IPS-15b (cell line): ENCODE results near the gene BBS2.
A peak's percentile ranks its signal among the peaks of the same experiment; 100 is the strongest.

Experiments
- H3K27me3 ChIP-seq: one replicate; pipeline ENCODE4 v1.6.1; 2013; ENCODE audit warnings: low read length; ENCODE audit not compliant: control insufficient read depth, insufficient read depth
- H3K36me3 ChIP-seq: one replicate; pipeline ENCODE4 v1.6.1; 2013; ENCODE audit warnings: low read length; ENCODE audit not compliant: control insufficient read depth, insufficient read depth
- H3K4me1 ChIP-seq: one replicate; pipeline ENCODE4 v1.6.1; 2013; ENCODE audit warnings: mild to moderate bottlenecking, low read length; ENCODE audit not compliant: control insufficient read depth, insufficient read depth
- H3K4me3 ChIP-seq: one replicate; pipeline ENCODE4 v1.5.1; 2013; ENCODE audit warnings: low read depth, low read length
- H3K9ac ChIP-seq: one replicate; pipeline ENCODE4 v1.6.1; 2013; ENCODE audit warnings: low read depth, mild to moderate bottlenecking, low read length
- H3K9me3 ChIP-seq: one replicate; pipeline ENCODE4 v1.6.1; 2013; ENCODE audit warnings: mild to moderate bottlenecking, low read length; ENCODE audit not compliant: control insufficient read depth, insufficient read depth

The BBS2 gene

DNA sequence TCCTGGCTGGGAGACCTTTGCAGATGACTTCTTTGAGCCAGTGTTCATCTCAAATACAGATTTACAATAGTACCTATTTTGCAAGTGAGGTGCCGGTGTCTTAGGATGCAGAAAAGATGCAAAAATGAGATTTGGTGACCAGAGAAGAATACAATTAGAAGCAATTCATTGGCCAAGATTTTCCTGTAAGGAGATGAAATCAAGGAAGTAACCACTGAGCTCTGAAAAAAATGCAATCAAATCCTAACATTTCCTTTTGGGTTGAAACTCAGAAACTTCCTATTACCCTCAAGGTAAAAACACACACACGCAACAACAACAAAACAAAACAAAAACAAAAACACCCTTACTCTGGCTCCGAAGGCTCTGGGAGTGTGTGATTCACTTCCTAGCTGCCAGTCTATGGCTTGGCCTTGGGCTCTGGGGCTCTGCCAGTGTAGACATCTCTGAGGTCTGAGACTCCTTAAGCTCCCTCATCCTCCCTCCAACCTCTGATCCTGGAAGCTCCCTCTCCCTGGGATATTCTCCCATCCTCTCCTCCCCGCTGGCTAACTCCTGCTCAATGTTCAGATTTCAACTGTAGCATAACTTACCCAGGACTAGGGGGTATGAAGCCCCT, 28.2 kb upstream of the BBS2 start:
- Histone ChIP-seq H3K27me3 (no peaks in the 10 kb centered on the region), H3K4me1 (peaks cover 12% of the 10 kb centered on the region), H3K9me3 (no peaks in the 10 kb centered on the region), H3K36me3 (no peaks in the 10 kb centered on the region), H3K9ac (peak overlapping the region; percentile 9), H3K4me3 (peak overlapping the region; percentile 14)

DNA sequence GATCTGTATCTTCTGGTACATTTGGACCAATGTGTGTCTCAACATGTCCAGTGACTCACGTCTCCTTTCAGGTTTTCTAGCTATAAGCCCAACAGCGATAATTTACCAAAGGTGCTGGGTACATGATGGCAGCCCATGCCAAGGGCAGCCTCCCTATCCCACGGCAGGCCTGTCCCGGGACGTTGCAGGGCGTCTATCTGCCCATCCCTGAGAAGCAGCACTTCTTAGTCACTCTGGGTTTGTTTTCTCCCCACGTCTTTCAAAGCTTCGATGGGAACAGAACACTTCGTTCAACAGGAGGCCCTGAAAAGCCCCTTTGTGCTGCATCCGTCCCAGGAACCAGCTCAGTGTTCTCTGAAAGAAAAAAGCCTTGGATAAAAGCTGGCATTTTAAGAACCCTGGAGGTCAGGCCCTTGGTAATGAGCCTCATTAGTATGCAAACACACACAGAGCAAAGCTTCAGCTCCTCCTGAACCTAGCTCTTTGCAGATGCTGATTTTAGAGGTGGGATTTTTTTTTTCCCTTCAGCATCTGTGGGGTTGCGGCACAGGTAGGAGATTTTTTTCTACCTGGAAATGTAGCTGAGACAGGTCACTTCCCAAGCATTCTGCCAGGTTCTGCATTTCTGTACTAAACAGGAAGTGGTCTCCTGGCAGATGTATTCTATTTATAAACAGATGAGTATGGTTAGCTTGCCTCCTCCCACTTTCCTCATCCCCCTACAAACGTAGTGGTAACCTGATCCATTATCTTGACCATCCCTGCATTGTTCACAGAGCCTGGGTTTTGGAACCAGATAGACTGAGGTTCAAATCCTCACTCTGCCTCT, 27.5 kb upstream of the BBS2 start:
- Histone ChIP-seq H3K4me3 (peak overlapping the region; percentile 14), H3K9ac (peak overlapping the region; percentile 9), H3K9me3 (no peaks in the 10 kb centered on the region), H3K4me1 (peaks cover 12% of the 10 kb centered on the region), H3K36me3 (no peaks in the 10 kb centered on the region), H3K27me3 (no peaks in the 10 kb centered on the region)

DNA sequence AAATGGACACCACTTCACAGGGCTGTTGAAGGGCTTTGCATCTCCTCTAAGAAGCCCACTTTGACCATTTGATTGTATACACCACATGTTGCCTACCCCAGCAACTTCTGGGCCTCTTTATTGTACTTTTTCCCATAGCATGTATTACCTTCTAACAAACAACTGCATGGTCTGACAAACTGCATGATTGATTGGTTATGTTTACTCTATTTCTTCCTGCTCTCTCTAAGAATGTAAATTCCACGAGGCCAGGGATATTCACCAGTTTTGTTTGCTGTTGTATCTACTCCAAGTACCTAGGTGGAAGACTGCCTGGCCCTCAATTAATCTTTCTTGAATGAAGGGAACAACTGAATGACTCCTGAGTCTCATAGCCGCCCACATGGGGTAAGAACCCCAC, 22.2 kb upstream of the BBS2 start:
- Histone ChIP-seq H3K9ac (no peak overlapping the region), H3K4me3 (no peak overlapping the region), H3K9me3 (no peaks in the 10 kb centered on the region), H3K36me3 (no peaks in the 10 kb centered on the region), H3K27me3 (no peaks in the 10 kb centered on the region), H3K4me1 (peaks cover 4% of the 10 kb centered on the region)

DNA sequence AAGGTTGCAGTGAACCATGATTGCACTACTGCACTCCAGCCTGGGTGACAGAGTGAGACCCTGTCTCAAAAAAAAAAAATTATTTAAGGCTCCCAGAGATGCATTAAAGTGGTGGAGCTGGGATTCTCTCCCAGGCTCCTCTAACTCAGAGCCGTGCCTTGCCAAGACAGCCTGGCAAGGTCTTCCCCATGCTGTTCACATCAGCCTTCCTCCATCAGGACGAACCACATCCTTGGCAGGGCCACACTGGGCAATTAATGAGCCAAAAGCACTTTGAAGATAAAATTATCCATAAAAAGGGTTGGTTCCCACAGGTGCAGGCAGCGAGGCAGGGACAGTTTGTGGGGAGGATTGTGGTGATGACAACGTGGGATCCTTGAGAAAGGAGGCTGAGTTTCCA, 19.8 kb upstream of the BBS2 start:
- Histone ChIP-seq H3K9ac (no peak overlapping the region), H3K36me3 (no peaks in the 10 kb centered on the region), H3K4me1 (no peaks in the 10 kb centered on the region)

DNA sequence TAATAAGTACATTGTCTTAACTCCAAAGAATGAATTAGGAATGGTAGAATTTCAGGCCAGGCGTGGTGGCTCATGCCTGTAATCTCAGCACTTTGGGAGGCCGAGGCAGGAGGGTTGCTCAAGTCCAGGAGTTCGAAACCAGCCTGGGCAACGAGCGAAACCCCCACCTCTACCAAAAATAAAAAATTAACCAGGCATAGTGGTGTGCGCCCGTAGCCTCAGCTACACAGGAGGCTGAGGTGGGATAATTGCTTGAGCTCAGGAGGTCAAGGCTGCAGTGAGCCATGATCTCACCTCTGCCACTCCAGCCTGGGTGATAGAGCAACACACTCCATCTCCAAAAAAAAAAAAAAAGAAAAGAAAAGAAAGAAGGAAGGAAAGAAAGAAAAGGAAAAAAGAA, 18.5 kb upstream of the BBS2 start:
- no peak overlapping the region for H3K9ac ChIP-seq
- H3K9me3 ChIP-seq: no peaks in the 10 kb centered on the region
- H3K4me3 ChIP-seq: no peak overlapping the region
- H3K36me3 ChIP-seq: no peaks in the 10 kb centered on the region
- H3K27me3 ChIP-seq: no peaks in the 10 kb centered on the region
- no peaks in the 10 kb centered on the region for H3K4me1 ChIP-seq

More for the DNA sequence above, 19.8 kb upstream of the BBS2 start:
- Histone ChIP-seq H3K9me3 (no peaks in the 10 kb centered on the region), H3K27me3 (no peaks in the 10 kb centered on the region), H3K4me3 (no peak overlapping the region)

DNA sequence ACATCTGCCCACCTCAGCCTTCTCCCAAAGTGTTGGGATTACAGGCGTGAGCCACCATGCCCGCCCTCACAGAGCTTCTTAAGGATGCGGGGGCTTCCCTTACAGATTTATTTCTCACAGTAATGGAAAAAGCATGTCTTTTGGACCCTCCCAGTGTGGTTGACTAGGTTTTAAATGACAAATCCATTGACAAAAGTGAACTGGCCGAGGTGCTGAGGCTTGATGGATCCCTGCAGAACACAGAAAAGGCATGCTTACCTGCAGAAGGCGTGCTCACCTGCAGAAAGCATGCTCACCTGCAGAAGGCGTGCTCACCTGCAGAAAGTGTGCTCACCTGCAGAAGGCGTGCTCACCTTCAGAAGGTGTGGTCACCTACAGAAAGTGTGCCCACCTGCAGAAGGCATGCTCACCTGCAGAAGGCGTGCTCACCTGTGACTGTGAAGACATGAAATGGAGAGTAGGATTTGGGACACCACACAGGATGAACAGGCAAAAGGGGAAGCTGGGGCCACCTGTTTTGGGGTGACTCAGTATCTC, 15.1 kb upstream of the BBS2 start:
- H3K27me3 ChIP-seq: peaks cover 3% of the 10 kb centered on the region
- H3K9ac ChIP-seq: no peak overlapping the region
- H3K4me1 ChIP-seq: no peaks in the 10 kb centered on the region
- no peaks in the 10 kb centered on the region for H3K36me3 ChIP-seq
- no peak overlapping the region for H3K4me3 ChIP-seq
- H3K9me3 ChIP-seq: no peaks in the 10 kb centered on the region

DNA sequence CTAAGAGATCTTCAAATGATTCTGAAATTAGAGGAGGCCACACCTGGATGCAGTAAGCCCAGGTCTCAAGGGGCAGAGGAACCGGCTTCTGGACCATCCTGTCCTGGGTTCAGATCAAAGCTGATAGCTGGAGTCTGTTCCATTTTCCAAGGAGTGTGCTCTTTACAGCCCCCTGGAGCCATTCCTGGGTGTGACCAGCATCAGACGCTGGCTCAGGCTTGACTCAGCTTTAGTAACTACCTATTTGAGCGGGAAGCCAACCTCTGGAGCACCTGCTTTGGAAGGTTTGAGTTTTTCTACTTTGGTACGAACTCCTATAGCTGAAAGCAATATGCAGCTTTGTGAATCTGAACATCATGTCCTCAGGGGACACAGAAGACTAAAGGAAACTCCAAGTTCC, 12.9 kb upstream of the BBS2 start:
- Histone ChIP-seq H3K9me3 (no peaks in the 10 kb centered on the region), H3K9ac (no peak overlapping the region), H3K36me3 (no peaks in the 10 kb centered on the region), H3K27me3 (peaks cover 3% of the 10 kb centered on the region), H3K4me1 (no peaks in the 10 kb centered on the region), H3K4me3 (no peak overlapping the region)

DNA sequence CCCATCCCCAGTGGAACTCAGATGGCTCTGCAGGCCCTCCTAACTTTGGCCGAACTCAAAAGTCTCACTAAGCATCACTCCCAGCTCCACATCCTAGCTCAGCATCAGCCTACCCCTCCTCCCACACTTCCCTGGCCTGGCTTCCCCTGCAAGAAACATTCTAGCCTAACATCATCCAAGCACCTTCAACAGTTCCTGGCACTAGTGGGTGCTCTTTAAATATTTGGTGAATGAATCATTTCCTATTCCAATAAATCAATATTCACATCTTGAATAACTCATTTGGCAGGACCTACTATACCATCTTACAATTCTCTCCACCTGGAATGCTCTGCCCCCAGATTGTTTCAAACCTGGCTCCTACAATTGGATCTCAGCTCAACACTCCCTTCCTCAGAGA, 11.0 kb upstream of the BBS2 start:
- Histone ChIP-seq H3K4me3 (no peak overlapping the region), H3K9me3 (no peaks in the 10 kb centered on the region), H3K36me3 (no peaks in the 10 kb centered on the region), H3K27me3 (peaks cover 3% of the 10 kb centered on the region), H3K4me1 (no peaks in the 10 kb centered on the region), H3K9ac (no peak overlapping the region)

DNA sequence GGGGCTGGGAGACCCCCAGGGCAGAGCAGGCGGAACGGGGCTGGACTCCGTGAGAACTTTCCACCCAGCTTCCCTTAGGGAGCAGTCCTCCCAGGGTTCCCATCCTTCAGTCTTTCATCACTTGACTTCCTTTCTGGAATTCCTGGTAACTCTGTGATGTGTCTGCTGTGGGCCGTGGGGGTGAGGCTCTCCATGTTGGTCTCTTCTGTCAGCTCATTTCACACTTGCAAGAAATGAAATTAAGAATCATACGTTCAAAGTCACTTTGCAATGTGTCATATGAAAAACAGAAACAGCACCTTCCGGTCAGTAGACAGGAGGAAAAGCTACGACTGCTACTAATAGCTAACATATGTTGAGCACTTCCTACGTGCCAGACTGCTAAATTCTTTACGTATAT, 5.4 kb upstream of the BBS2 start:
- H3K9me3 ChIP-seq: no peaks in the 10 kb centered on the region
- H3K4me3 ChIP-seq: no peak overlapping the region
- H3K9ac ChIP-seq: no peak overlapping the region
- H3K27me3 ChIP-seq: no peaks in the 10 kb centered on the region
- H3K36me3 ChIP-seq: no peaks in the 10 kb centered on the region
- H3K4me1 ChIP-seq: no peaks in the 10 kb centered on the region

DNA sequence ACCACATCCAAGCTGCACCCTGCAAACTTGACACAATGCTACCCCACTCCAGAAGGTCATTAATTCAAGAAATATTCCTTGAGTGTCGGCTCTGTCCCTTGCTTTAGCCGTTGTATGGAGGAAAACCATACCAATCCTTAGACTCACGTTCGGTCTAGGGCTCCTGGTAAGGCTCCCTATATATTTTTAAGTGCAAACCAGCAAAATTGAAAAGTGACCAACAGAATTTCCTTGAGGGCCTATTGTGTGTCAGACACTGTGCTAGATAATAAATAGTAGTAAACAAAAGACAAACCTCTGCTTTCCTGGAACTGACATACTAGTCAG, 390 bp upstream of the BBS2 start:
- H3K4me1 ChIP-seq: no peaks in the 10 kb centered on the region
- no peaks in the 10 kb centered on the region for H3K36me3 ChIP-seq
- H3K9ac ChIP-seq: peak overlapping the region; percentile 29
- H3K4me3 ChIP-seq: peak overlapping the region; percentile 89
- H3K27me3 ChIP-seq: no peaks in the 10 kb centered on the region
- no peaks in the 10 kb centered on the region for H3K9me3 ChIP-seq

DNA sequence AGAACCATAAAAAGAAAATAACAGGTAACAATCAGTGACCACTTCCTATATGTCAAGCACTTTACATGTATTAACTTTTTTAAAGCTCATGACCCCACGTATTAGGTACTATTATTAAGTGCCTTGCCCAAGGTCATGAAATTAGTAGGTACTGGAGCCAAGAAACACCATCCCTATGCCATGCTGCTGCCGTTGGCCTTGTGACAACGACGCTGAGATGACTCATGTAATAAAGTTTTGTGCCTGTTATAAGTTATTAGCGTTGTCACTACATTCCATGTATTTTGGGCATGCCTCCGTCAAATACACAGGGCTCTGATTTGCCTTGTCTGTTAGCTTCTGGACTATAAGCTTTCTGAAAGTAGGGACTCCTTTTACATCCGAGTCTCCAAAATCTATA, 1.4 kb downstream of the BBS2 start:
- Histone ChIP-seq H3K36me3 (no peaks in the 10 kb centered on the region), H3K9ac (no peak overlapping the region), H3K4me3 (no peak overlapping the region), H3K9me3 (no peaks in the 10 kb centered on the region), H3K27me3 (no peaks in the 10 kb centered on the region), H3K4me1 (no peaks in the 10 kb centered on the region)

DNA sequence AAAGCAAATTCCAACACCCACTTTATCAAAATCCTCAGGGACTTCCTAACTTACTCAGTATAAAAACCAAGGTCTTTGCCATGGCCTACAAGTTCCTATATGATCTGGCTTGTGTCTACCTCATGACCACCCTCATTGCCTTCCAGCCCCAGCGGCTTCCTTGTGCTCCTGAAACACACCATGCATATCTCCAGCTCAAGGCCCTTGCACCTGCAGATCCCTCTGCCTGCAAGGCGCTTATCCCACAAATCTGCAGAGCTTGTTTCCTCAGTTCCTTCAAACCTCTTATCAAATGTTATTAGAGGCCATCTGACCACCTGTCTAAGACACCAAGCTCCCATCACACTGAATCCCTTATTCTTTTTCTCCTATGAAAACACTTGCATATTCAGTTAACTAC, 2.6 kb downstream of the BBS2 start:
- Histone ChIP-seq H3K9ac (no peak overlapping the region), H3K9me3 (no peaks in the 10 kb centered on the region), H3K27me3 (no peaks in the 10 kb centered on the region)

More for the DNA sequence above, 2.6 kb downstream of the BBS2 start:
- H3K4me1 ChIP-seq: no peaks in the 10 kb centered on the region
- no peak overlapping the region for H3K4me3 ChIP-seq
- no peaks in the 10 kb centered on the region for H3K36me3 ChIP-seq
